Hypothalamus (tissue), 51 donors: ENCODE results near the gene ANKRD13A.
"Not testable (repeated sequence)": the region's sequence is repeated elsewhere in the genome, so short reads cannot be mapped to it uniquely, and the experiment has no call there.

Experiments
- DNase-seq, 51 donors: peaks; one replicate each; lab custom pipeline; 2025; lab: John Stamatoyannopoulos, UW

The ANKRD13A gene

GRCh38 chr12:109983432-109984142 is 15.6 kb upstream of the ANKRD13A start:
- DNase-seq, result no peak

GRCh38 chr12:109986236-109986635 is 13.0 kb upstream of the ANKRD13A start:
- not testable (repeated sequence) for DNase-seq

GRCh38 chr12:109987615-109988014 is 11.6 kb upstream of the ANKRD13A start:
- no peak for DNase-seq

GRCh38 chr12:109988274-109988673 is 11.0 kb upstream of the ANKRD13A start:
- DNase-seq, result no peak

- no peak for DNase-seq
These were observed 10.3 kb upstream of the ANKRD13A start for GRCh38 chr12:109988903-109989302.

GRCh38 chr12:109989380-109989779 is 9.8 kb upstream of the ANKRD13A start:
- DNase-seq, result no peak

GRCh38 chr12:109991586-109991985 is 7.6 kb upstream of the ANKRD13A start:
- DNase-seq, result no peak

GRCh38 chr12:109993091-109993490 is 6.1 kb upstream of the ANKRD13A start:
- no peak for DNase-seq

GRCh38 chr12:109994401-109995175 is 4.6 kb upstream of the ANKRD13A start:
- no peak for DNase-seq

- DNase-seq, result peak in 1 of 51 donors; percentile 6
These were observed 3.9 kb upstream of the ANKRD13A start for GRCh38 chr12:109995361-109995685.

- peak; percentile 40 to 96 (median 85) for DNase-seq
These were observed 3.3 kb upstream of the ANKRD13A start, which contains the start of gene GIT2 for GRCh38 chr12:109995686-109996482. GIT2 (minus strand) TSS chr12:109996368; CDS start chr12:109996224, 144 bp downstream.

GRCh38 chr12:109996483-109996853 is 2.8 kb upstream of the ANKRD13A start:
- no peak for DNase-seq

GRCh38 chr12:109997393-109997792 is 1.8 kb upstream of the ANKRD13A start:
- DNase-seq, result no peak

- no peak for DNase-seq
These were observed 858 bp upstream of the ANKRD13A start for GRCh38 chr12:109998241-109998903.

- DNase-seq, result peak in 1 of 51 donors; percentile 43
These were observed 380 bp downstream of the ANKRD13A start for GRCh38 chr12:109999649-109999971.

- DNase-seq, result peak in 5 of 51 donors; percentile 8 to 29 (median 16)
These were observed 814 bp downstream of the ANKRD13A start for GRCh38 chr12:109999983-110000505.

GRCh38 chr12:110001596-110001995 is 2.4 kb downstream of the ANKRD13A start:
- DNase-seq, result no peak

- peak in 1 of 51 donors; percentile 11 for DNase-seq
These were observed 3.7 kb downstream of the ANKRD13A start for GRCh38 chr12:110002676-110003515.

- peak in 1 of 51 donors; percentile 21 for DNase-seq
These were observed 5.4 kb downstream of the ANKRD13A start for GRCh38 chr12:110004598-110004997.
